GM19438 (cell line): ENCODE data around the gene PRG3.

Experiments
- ATAC-seq: cut with Tn5 transposase; IDR thresholded peaks from one replicate; pipeline ENCODE4 v1.9.1; 2021; ENCODE audit warnings: low read depth; ENCODE audit not compliant: unreplicated experiment

PRG3 gene

GRCh38 chr11:57391539-57391938 is 10.6 kb upstream of the PRG3 start:
- ATAC-seq, result no peak

GRCh38 chr11:57391111-57391510 is 10.2 kb upstream of the PRG3 start:
- ATAC-seq, result no peak

- no peak for ATAC-seq
Measured at GRCh38 chr11:57390535-57390934, 9.6 kb upstream of the PRG3 start, which contains the start of gene PRG2. PRG2 (minus strand) TSS chr11:57390650; CDS start chr11:57389944, 706 bp downstream.

- ATAC-seq, result no peak
Measured at GRCh38 chr11:57387289-57388030, 6.5 kb upstream of the PRG3 start.

GRCh38 chr11:57386178-57386940 is 5.4 kb upstream of the PRG3 start:
- no peak for ATAC-seq

GRCh38 chr11:57379732-57380131 is 1.2 kb downstream of the PRG3 start:
- no peak for ATAC-seq

- ATAC-seq, result no peak
Measured at GRCh38 chr11:57378186-57378585, 2.8 kb downstream of the PRG3 start.

- no peak for ATAC-seq
Measured at GRCh38 chr11:57377107-57377506, 3.8 kb downstream of the PRG3 start.

- ATAC-seq, result no peak
Measured at GRCh38 chr11:57376095-57377090, 4.6 kb downstream of the PRG3 start.

- no peak for ATAC-seq
Measured at GRCh38 chr11:57375490-57375889, 5.5 kb downstream of the PRG3 start.

- ATAC-seq, result no peak
Measured at GRCh38 chr11:57374966-57375365, 6.0 kb downstream of the PRG3 start.

- no peak for ATAC-seq
Measured at GRCh38 chr11:57373146-57373545, 7.8 kb downstream of the PRG3 start.

GRCh38 chr11:57370941-57371340 is 10.0 kb downstream of the PRG3 start:
- ATAC-seq, result no peak

- no peak for ATAC-seq
Measured at GRCh38 chr11:57370251-57370650, 10.7 kb downstream of the PRG3 start.

GRCh38 chr11:57368845-57369232 is 12.1 kb downstream of the PRG3 start:
- no peak for ATAC-seq

GRCh38 chr11:57368106-57368844 is 12.7 kb downstream of the PRG3 start:
- ATAC-seq, result no peak

GRCh38 chr11:57364851-57365660 is 15.9 kb downstream of the PRG3 start:
- no peak for ATAC-seq

GRCh38 chr11:57363131-57364080 is 17.5 kb downstream of the PRG3 start:
- no peak for ATAC-seq
